Vagina (tissue), 2 donors: ENCODE results near the gene GDF7. TPM values are rescaled to one million over a fixed set of nuclear protein-coding genes. Genes with fewer than 3 reads are reported as not detected.

ENCODE experiments used
- DNase-seq, 2 donors: peaks; one replicate each; pipeline ENCODE4 v3.0.0-alpha.2; 2017; ENCODE audit errors: extremely low spot score in 2 of 2
- H3K27ac ChIP-seq: fragments of 200-600 bp; sonication (generic); one replicate; pipeline ENCODE4 v1.5.1; 2019
- H3K27me3 ChIP-seq: fragments of 200-600 bp; sonication (generic); one replicate; pipeline ENCODE4 v1.5.1; 2019
- H3K36me3 ChIP-seq, 2 donors: fragments of 200-600 bp; sonication (generic); one replicate each; pipeline ENCODE4 v1.5.1; 2017 to 2019
- H3K4me1 ChIP-seq: fragments of 200-600 bp; sonication (generic); one replicate; pipeline ENCODE4 v1.5.1; 2019
- H3K4me3 ChIP-seq, 2 donors: fragments of 200-600 bp; sonication (generic); 1 replicate in 1 of 2; 2 replicates in 1 of 2; pipeline ENCODE4 v1.5.1; 2016 to 2019
- H3K9me3 ChIP-seq: fragments of 200-600 bp; sonication (generic); one replicate; pipeline ENCODE4 v1.5.1; 2019
- CTCF ChIP-seq, 3 experiments: fragments of 450-650 bp in 2 of 3; fragments of 200-600 bp in 1 of 3; sonication (generic) in 1 of 3; IDR thresholded peaks; one replicate each; pipeline ENCODE4 v1.5.1; 2017 to 2019; ENCODE audit warnings: antibody characterized with exemption in 3 of 3, mild to moderate bottlenecking in 2 of 3, moderate library complexity in 2 of 3
- POLR2A ChIP-seq, 2 donors: fragments of 450-650 bp; IDR thresholded peaks; one replicate each; pipeline ENCODE4 v1.6.1; 2017; ENCODE audit warnings: antibody characterized with exemption in 2 of 2, mild to moderate bottlenecking in 2 of 2, moderate library complexity in 2 of 2
- POLR2AphosphoS5 ChIP-seq, 2 donors: sonication (generic); formaldehyde crosslinking; IDR thresholded peaks; one replicate each; pipeline ENCODE4 v1.9.0; 2017; ENCODE audit warnings: antibody characterized with exemption in 2 of 2, mild to moderate bottlenecking in 2 of 2, low read depth in 1 of 2; ENCODE audit not compliant: insufficient read depth in 1 of 2
- intact Hi-C: fragments of 100-400 bp; cut with DNase I; formaldehyde crosslinking; loops from one replicate; pipeline ENCODE4 v1.15.1; 2023
- total RNA-seq: library from RNA; depleted of rRNA; stranded (reverse); fragments of >200 nt; gene quantifications from one replicate; pipeline ENCODE4 v1.2.3, GENCODE V29; 2016

The GDF7 gene
- total RNA-seq, 1 donor from 2014 or later = 9.3 TPM

DNA sequence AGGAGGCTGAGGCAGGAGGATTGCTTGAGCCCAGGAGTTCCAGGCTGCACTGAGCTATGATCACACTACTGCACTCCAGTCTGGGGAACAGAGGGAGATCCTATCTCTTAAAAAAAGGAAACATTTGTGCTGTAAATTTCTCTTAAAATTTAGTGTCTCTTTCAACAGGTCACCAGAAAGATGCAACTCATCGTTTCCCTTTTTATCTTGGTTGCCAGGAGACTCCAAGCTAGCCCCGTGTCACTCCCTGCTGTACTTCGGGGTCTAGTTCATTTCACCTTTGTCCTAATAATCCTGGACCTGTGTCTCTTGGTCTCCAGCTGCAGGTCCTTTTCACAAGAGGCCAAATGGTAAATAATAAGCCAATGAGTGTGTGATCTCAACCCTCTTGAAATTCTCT is 23.1 kb upstream of the GDF7 start:
- no peak overlapping the region for H3K27ac ChIP-seq
- no peak for DNase-seq
- no peaks in the 10 kb centered on the region for H3K27me3 ChIP-seq
- intact Hi-C loops = no loop called here
- H3K9me3 ChIP-seq = no peaks in the 10 kb centered on the region
- no peak for TF ChIP-seq CTCF (IDR thresholded peaks at IDR 0.05)
- H3K36me3 ChIP-seq = peaks cover 0 to 25% of the 10 kb centered on the region in 2 donors
- peaks cover 39% of the 10 kb centered on the region for H3K4me1 ChIP-seq
- H3K4me3 ChIP-seq = no peak overlapping the region

GRCh38 chr2:20645301-20645701 is 21.6 kb upstream of the GDF7 start:
- intact Hi-C loops = no loop called here
- TF ChIP-seq POLR2AphosphoS5 (IDR thresholded peaks at IDR 0.05; ENCODE audit: insufficient read depth in 1 of 2, low read depth in 1 of 2) (no peak), CTCF (IDR thresholded peaks at IDR 0.05) (no peak), POLR2A (IDR thresholded peaks at IDR 0.05) (no peak)
- Histone ChIP-seq H3K36me3 (peaks cover 0 to 25% of the 10 kb centered on the region in 2 donors), H3K4me3 (no peak overlapping the region), H3K4me1 (peaks cover 54% of the 10 kb centered on the region), H3K27me3 (no peaks in the 10 kb centered on the region), H3K27ac (no peak overlapping the region), H3K9me3 (no peaks in the 10 kb centered on the region)
- no peak for DNase-seq

- intact Hi-C loops = no loop called here
- H3K4me3 ChIP-seq = no peak overlapping the region
- no peak for DNase-seq
- peaks cover 53% of the 10 kb centered on the region for H3K4me1 ChIP-seq
- H3K27me3 ChIP-seq = no peaks in the 10 kb centered on the region
- TF ChIP-seq POLR2A (IDR thresholded peaks at IDR 0.05) = no peak
- no peak for TF ChIP-seq POLR2AphosphoS5 (IDR thresholded peaks at IDR 0.05; ENCODE audit: insufficient read depth in 1 of 2, low read depth in 1 of 2)
- no peak for TF ChIP-seq CTCF (IDR thresholded peaks at IDR 0.05)
- no peak overlapping the region for H3K27ac ChIP-seq
- H3K9me3 ChIP-seq = no peaks in the 10 kb centered on the region
- peaks cover 0 to 25% of the 10 kb centered on the region in 2 donors for H3K36me3 ChIP-seq
Observed at GRCh38 chr2:20645761-20646160, 21.2 kb upstream of the GDF7 start.

DNA sequence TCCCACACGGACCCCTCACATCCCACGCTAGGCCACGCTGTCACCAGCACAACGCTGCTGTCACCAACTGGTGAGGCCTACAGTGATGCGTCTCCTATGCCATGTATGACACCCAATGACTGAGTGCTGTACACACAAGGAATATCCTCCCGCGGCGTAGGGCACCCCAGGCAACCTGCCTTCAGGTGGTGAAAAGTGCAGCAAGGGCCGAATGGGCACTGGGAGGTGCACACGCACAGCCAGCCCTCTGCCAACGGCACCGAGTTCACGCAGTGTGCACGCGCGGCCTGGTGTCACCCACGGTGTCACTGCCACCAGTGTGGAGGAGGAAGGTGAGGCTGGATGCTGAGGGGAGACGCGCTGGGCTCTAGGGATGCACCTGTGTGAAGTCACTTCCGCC is 20.5 kb upstream of the GDF7 start:
- TF ChIP-seq CTCF (IDR thresholded peaks at IDR 0.05) = no peak
- peaks cover 0 to 25% of the 10 kb centered on the region in 2 donors for H3K36me3 ChIP-seq
- peaks cover 49% of the 10 kb centered on the region for H3K4me1 ChIP-seq
- H3K27me3 ChIP-seq = no peaks in the 10 kb centered on the region
- no peak for DNase-seq
- intact Hi-C loops = no loop called here
- H3K27ac ChIP-seq = no peak overlapping the region
- H3K9me3 ChIP-seq = no peaks in the 10 kb centered on the region
- H3K4me3 ChIP-seq = no peak overlapping the region

GRCh38 chr2:20647211-20647610 is 19.7 kb upstream of the GDF7 start:
- intact Hi-C loops = no loop called here
- Histone ChIP-seq H3K4me3 (no peak overlapping the region), H3K9me3 (no peaks in the 10 kb centered on the region), H3K27ac (no peak overlapping the region), H3K36me3 (peaks cover 0 to 22% of the 10 kb centered on the region in 2 donors), H3K4me1 (peaks cover 47% of the 10 kb centered on the region), H3K27me3 (no peaks in the 10 kb centered on the region)
- TF ChIP-seq CTCF (IDR thresholded peaks at IDR 0.05) (no peak), POLR2A (IDR thresholded peaks at IDR 0.05) (no peak), POLR2AphosphoS5 (IDR thresholded peaks at IDR 0.05; ENCODE audit: insufficient read depth in 1 of 2, low read depth in 1 of 2) (no peak)
- no peak for DNase-seq
